GM23338 (cell line): Measurements from ENCODE around the gene NPM1.

ENCODE experiments used
- CTCF ChIP-seq, 2 experiments: fragments of 200-600 bp in 1 of 2; sonication (generic) in 1 of 2; conservative IDR thresholded peaks; 2 replicates each; pipeline versions ENCODE4 v1.5.1 to v1.6.1; 2016 to 2017; ENCODE audit warnings: antibody characterized with exemption in 2 of 2, low read depth in 2 of 2, mild to moderate bottlenecking in 2 of 2, moderate library complexity in 1 of 2
- EZH2 ChIP-seq: fragments of 200-600 bp; sonication (generic); IDR thresholded peaks from one replicate; pipeline ENCODE4 v1.8.0; 2017; ENCODE audit warnings: antibody characterized with exemption, mild to moderate bottlenecking, low read depth; ENCODE audit not compliant: unreplicated experiment
- EZH2phosphoT487 ChIP-seq: fragments of 200-600 bp; sonication (generic); IDR thresholded peaks from one replicate; pipeline ENCODE4 v1.8.1; 2018; ENCODE audit warnings: antibody characterized with exemption; ENCODE audit not compliant: unreplicated experiment
- POLR2AphosphoS5 ChIP-seq: IDR thresholded peaks from 2 replicates; pipeline ENCODE4 v1.6.1; 2016; ENCODE audit warnings: antibody characterized with exemption, low read depth
- REST ChIP-seq: IDR thresholded peaks from one replicate; pipeline ENCODE4 v1.6.1; 2018; ENCODE audit warnings: antibody characterized with exemption; ENCODE audit not compliant: unreplicated experiment
- ZNF331 ChIP-seq: fragments of 250-450 bp; sonication (Bioruptor Pico); IDR thresholded peaks from 2 replicates; pipeline ENCODE4 v1.5.0; 2020; ENCODE audit warnings: low read depth, mild to moderate bottlenecking, moderate library complexity

- TF ChIP-seq EZH2, result no peak
- TF ChIP-seq CTCF (conservative IDR thresholded peaks at IDR 0.05; ENCODE audit: low read depth in 2 of 2), result no peak; a peak in 1 of 4 replicates
- no peak for TF ChIP-seq REST
- no peak for TF ChIP-seq POLR2AphosphoS5
- no peak for TF ChIP-seq EZH2phosphoT487
- TF ChIP-seq ZNF331 (CRISPR knock-in tag), result no peak
Measured at GRCh38 chr5:171418982-171419687, 31.5 kb downstream of the NPM1 start, which contains the start of gene FGF18.
